Measurements from ENCODE around the gene CIDEB.

DNA sequence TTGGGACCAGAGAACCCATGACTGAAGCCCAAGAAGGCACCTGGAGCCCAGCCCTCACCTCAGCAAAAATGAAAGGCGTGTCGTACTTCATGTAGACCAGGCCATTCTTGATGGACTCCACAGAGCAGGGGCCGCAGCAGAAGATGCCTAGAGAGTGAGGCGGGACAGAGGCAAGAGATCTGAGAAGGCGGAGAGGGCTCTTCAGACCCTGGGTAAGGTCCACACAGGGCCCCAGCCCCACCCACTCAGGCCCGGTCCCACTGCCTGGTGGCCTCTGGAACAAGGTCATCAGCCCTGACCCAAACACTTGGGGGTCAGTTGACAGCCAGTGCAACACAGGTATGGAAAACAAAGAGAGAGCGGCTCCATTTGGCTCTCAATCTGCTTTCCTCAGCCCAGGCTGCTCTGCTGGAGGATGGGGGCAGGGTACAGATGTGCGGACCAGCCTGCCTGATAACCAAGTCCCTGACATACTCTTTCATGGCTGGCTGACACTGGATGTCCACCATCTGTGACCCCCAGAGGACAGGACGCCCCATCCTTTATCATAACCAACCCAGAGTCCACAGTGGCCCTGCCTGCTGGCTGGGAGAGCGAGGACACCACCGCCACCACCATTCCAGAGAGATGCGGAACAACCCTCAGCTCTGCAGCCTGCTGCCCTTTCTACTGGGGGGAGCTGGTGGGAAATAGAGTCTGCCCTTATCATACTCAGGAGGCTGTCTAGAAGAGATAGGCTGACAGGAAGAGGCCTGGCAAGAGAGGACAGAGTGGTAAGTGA is 51.7 kb downstream of the CIDEB start:
- TF ChIP-seq, protein P1, sequence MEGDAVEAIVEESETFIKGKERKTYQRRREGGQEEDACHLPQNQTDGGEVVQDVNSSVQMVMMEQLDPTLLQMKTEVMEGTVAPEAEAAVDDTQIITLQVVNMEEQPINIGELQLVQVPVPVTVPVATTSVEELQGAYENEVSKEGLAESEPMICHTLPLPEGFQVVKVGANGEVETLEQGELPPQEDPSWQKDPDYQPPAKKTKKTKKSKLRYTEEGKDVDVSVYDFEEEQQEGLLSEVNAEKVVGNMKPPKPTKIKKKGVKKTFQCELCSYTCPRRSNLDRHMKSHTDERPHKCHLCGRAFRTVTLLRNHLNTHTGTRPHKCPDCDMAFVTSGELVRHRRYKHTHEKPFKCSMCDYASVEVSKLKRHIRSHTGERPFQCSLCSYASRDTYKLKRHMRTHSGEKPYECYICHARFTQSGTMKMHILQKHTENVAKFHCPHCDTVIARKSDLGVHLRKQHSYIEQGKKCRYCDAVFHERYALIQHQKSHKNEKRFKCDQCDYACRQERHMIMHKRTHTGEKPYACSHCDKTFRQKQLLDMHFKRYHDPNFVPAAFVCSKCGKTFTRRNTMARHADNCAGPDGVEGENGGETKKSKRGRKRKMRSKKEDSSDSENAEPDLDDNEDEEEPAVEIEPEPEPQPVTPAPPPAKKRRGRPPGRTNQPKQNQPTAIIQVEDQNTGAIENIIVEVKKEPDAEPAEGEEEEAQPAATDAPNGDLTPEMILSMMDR (conservative IDR thresholded peaks at IDR 0.05 in 1 of 2, IDR thresholded peaks at IDR 0.05 in 1 of 2; ENCODE audit: extremely low read depth in 1 of 2, insufficient read depth in 1 of 2, low read depth in 1 of 2, low read length in 2 of 2): no peak
- no peak for TF ChIP-seq EZH2 (IDR thresholded peaks at IDR 0.05; ENCODE audit: borderline replicate concordance, low read length)

Measured in mammary epithelial cell (primary cell).